Thyroid gland (tissue), 4 donors: ENCODE data around the gene NADK2.

ENCODE experiments used
- CTCF ChIP-seq, 6 experiments: fragments of 200-600 bp in 3 of 6; fragments of 450-650 bp in 3 of 6; sonication (generic) in 3 of 6; IDR thresholded peaks; one replicate each; pipeline ENCODE4 v1.5.1; 2016 to 2019; ENCODE audit warnings: antibody characterized with exemption in 6 of 6, mild to moderate bottlenecking in 2 of 6, inconsistent platforms in 1 of 6, moderate library complexity in 1 of 6
- POLR2A ChIP-seq, 2 donors: fragments of 450-650 bp; IDR thresholded peaks; one replicate each; pipeline ENCODE4 v1.6.1; 2017; ENCODE audit warnings: antibody characterized with exemption in 2 of 2, mild to moderate bottlenecking in 2 of 2, moderate library complexity in 1 of 2

DNA sequence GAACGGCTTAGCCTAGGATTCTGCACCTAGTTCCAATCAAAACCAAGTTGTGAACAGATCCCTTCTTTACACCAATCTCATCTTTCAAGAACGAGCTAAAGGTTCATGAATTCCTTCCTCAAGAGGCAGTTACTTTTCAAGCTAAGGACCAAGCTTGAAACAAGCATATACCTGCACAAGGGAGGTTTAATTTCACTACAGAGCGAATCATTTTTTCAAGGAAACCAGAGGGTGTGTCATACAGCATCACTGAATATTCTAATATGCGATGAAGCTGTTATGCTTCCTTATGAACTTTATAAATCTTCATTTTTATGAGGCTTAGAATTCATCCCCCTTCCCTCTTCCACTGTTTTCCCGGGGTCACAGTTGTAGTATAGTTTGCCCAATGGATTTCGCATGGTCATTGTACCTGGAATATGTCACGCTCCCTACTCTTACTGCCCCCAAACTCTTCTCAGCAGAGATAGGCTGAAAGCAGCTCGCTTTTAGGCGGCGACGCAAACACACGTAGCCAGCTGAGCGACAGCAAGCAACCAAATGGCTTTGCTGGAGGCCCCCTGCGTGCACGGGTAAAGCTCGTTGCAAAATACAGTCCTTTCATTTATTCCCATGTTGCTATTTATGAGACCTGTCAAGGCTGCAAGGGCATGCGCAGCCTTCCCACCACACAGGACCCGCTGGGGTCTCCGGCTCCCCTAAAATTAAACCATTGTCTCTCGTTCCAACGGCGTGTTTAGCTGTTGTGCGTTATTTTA, 90.9 kb downstream of the NADK2 start:
- TF ChIP-seq CTCF (IDR thresholded peaks at IDR 0.05) (no peak), POLR2A (IDR thresholded peaks at IDR 0.05) (no peak)
